HG02623 (cell line): ENCODE results near the gene RTL10.

Experiments used
- ATAC-seq: cut with Tn5 transposase; IDR thresholded peaks from one replicate; pipeline ENCODE4 v1.9.1; 2021; ENCODE audit warnings: moderate library complexity; ENCODE audit not compliant: unreplicated experiment

The RTL10 gene

DNA sequence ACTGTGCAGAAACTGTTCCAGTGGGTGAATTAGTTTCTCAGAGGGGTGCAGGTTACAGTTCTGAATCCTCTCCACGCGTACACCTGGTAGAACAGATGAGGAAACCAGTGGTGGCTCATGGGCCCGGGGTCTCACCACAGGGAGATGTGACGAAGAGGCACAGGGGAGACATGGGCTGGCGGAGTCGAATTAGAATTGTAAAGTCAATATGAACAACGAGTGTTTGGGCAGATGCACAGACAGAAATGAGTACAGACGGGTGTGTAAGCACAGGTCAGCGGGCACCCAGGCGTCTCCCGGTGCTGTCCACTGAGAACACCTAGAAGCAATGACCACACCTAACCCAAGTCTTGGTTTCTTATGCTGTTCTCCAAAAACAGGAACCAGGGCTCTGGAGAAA lies 41.8 kb downstream of the RTL10 start:
- no peak for ATAC-seq

DNA sequence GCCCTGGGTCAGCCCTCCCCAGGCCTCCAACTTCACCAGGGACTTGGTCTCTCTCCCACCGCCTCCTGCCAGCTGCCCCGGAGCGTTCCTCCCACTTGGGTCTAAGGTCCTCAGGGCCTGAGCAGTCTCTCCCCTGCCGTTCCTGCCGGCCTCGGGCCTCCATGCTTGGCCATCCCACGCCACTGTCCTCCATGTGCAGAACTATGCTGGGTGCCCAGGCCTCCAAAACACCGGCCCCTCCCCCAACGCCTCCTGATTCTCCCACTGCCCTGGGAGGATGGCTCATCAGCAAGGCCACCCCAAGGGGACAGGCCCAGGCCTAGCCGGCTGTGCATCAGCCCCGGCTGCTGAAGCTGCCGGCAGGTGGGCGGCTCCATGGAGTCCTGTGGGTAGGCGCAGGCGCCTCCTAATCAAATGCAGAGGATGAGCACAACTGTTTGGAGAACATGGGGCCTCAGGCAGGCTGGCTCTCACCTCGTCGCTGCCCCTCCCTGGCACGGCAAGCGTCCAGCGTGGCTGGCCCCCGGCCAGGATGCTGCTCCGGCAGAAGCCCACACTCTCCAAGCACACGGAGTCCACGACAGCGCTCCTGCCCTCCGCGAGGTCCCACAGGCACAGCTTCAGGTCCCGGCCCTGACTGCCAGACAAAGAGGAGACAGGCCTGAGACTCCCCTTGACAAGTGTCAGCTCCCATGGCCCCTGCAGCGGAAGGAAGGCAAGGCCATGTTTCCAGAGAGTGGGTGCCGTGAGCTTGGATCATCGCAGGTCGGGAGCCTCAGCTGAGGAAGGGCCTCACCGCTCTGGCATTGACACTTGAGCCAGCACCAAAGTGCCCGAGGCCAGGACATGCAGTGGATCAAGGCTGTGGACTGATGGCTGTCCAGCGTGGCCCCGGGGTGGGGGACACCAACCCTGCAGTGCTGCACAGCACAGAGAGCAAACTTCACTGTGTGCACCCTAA lies 42.6 kb downstream of the RTL10 start:
- ATAC-seq: no peak

DNA sequence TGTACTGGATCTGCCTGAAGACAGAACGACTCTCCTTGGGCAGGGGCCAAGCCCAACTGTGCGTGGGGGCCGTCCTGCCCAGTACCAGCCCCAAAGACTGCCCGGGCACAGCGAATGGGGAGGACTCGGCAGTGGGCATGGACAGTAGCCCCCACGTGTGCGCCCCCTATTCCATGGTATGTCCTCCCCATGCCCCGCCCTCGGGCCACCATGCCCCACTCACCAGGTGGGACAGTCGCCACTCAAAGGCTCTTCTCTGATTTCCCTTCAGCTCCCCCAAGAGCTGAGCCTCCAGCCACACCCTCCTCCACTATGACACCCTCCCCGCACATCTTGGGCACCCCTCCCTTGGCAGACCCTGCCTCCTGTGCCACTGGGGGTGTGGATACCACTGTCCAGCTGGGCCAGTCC lies 43.5 kb downstream of the RTL10 start:
- no peak for ATAC-seq

- no peak for ATAC-seq
Measured at GRCh38 chr22:19810381-19811201, 44.1 kb downstream of the RTL10 start.

- no peak for ATAC-seq
Measured at GRCh38 chr22:19809741-19810140, 44.9 kb downstream of the RTL10 start.

DNA sequence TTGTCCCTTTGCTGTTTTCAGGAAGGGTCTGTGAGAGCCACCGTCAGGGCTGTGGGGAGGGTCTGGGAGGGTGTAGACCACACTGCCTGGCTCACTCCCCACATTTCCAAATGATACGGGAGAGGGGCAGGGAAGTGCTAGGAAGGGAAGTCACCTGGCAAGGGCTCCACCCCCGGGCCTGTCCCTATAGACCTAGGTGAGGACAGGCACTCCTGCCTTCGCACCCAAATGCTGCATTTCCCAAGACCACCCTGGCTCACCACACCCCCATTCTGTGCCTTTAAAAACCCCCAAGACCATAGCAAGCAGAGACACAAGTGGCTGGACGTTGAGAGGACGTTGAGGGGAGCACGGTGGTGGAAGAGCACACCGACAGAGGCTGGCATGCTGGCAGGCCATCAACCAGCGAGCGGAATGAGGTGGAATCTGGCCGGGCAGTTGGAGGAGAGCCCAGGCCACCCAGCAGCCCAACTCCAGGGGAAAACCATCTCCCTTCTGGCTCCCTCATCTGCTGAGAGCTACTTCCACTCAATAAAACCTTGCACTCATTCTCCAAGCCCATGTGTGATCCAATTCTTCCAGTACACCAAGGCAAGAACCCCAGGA lies 45.7 kb downstream of the RTL10 start:
- ATAC-seq: no peak

- ATAC-seq: no peak
Measured at GRCh38 chr22:19807914-19808872, 46.5 kb downstream of the RTL10 start.

GRCh38 chr22:19807161-19807913 lies 47.3 kb downstream of the RTL10 start:
- no peak for ATAC-seq

- ATAC-seq: no peak
Measured at GRCh38 chr22:19806213-19807160, 48.2 kb downstream of the RTL10 start.

- no peak for ATAC-seq
Measured at GRCh38 chr22:19805821-19806212, 48.9 kb downstream of the RTL10 start.
